EL (cell line): ENCODE results near the gene ADIPOR1.
A peak's percentile ranks its signal among the peaks of the same experiment; 100 is the strongest.
"Not testable (repeated sequence)": the region's sequence is repeated elsewhere in the genome, so short reads cannot be mapped to it uniquely, and the experiment has no call there.

Source experiments
- DNase-seq: peaks from one replicate; pipeline ENCODE4 v3.0.0-alpha.2; 2016

ADIPOR1 gene

GRCh38 chr1:202935844-202936243 lies 22.3 kb downstream of the ADIPOR1 start:
- DNase-seq = no peak

GRCh38 chr1:202934755-202935154 lies 23.4 kb downstream of the ADIPOR1 start:
- no peak for DNase-seq

GRCh38 chr1:202932476-202932875 lies 25.6 kb downstream of the ADIPOR1 start:
- no peak for DNase-seq

- peak; percentile 96 for DNase-seq
Observed at GRCh38 chr1:202926581-202927491, 31.3 kb downstream of the ADIPOR1 start, which contains the start of gene KLHL12. KLHL12 (minus strand) TSS chr1:202927234; CDS start chr1:202925162, 2,072 bp downstream.

- DNase-seq = no peak
Observed at GRCh38 chr1:202923533-202923932, 34.6 kb downstream of the ADIPOR1 start.

- DNase-seq = no peak
Observed at GRCh38 chr1:202919615-202920014, 38.5 kb downstream of the ADIPOR1 start.

GRCh38 chr1:202915146-202915545 lies 43.0 kb downstream of the ADIPOR1 start:
- no peak for DNase-seq

GRCh38 chr1:202912476-202912875 lies 45.6 kb downstream of the ADIPOR1 start:
- DNase-seq = not testable (repeated sequence)

GRCh38 chr1:202909494-202909893 lies 48.6 kb downstream of the ADIPOR1 start:
- DNase-seq = no peak

- no peak for DNase-seq
Observed at GRCh38 chr1:202908998-202909397, 49.1 kb downstream of the ADIPOR1 start.

GRCh38 chr1:202905331-202905730 lies 52.8 kb downstream of the ADIPOR1 start:
- DNase-seq = no peak

GRCh38 chr1:202903808-202904207 lies 54.3 kb downstream of the ADIPOR1 start:
- DNase-seq = not testable (repeated sequence)

GRCh38 chr1:202901555-202901954 lies 56.6 kb downstream of the ADIPOR1 start:
- no peak for DNase-seq

GRCh38 chr1:202892501-202892900 lies 65.6 kb downstream of the ADIPOR1 start:
- DNase-seq = no peak
